K562 (cell line): ENCODE measurements around the gene CD244. TPM values are rescaled to one million over a fixed set of nuclear protein-coding genes. Genes with fewer than 3 reads are reported as not detected.

Experiments
- ATAC-seq: fragments of 200-7000 bp; cut with Tn5 transposase; 3 replicates; pipeline ENCODE4 v1.9.1; 2020; ENCODE audit warnings: moderate library complexity
- BruUV-seq: library from RNA; stranded (reverse); fragments of 400-500 nt; replicated peaks from 2 replicates; lab custom pipeline; 2021; lab: Mats Ljungman, UMichigan
- CTCF ChIA-PET: fragments of 300-600 bp; formaldehyde crosslinking; extraction: SDS; loops from one replicate; lab custom pipeline; 2021; ENCODE audit warnings: low intra/inter-chr PET ratio; lab: Yijun Ruan, JAX
- POLR2A ChIA-PET: fragments of 300-600, 350-650 bp; sonication (Branson Sonifier 250); formaldehyde crosslinking; extraction: SDS; loops from one replicate; lab custom pipeline; 2021; ENCODE audit warnings: antibody characterized with exemption, inconsistent platforms; lab: Yijun Ruan, JAX
- DNase-seq, 4 experiments: peaks; one replicate each; pipeline versions ENCODE4 v3.0.0 to v3.0.0-alpha.2; 2011 to 2018; ENCODE audit warnings: low spot score in 3 of 4, mixed read lengths in 3 of 4; ENCODE audit errors: extremely low read depth in 1 of 4
- FAIRE-seq: peaks from 2 replicates; lab custom pipeline; 2011; peaks lifted over from hg19 to GRCh38; lab: Jason Lieb, UNC
- H2AFZ ChIP-seq: 2 replicates; pipeline ENCODE4 v1.6.0; 2011; ENCODE audit warnings: low read depth, low read length, control low read depth, inconsistent platforms
- H3K27ac ChIP-seq: fragments of 200-600 bp; 3 replicates; pipeline ENCODE4 v1.8.0; 2011; ENCODE audit warnings: low read depth, mild to moderate bottlenecking, control low read depth, inconsistent platforms, low read length, moderate library complexity, mixed read lengths; ENCODE audit errors: extremely low read depth
- H3K27me3 ChIP-seq, 2 experiments: fragments of 300-600 bp in 1 of 2; 2 replicates in 1 of 2; 3 replicates in 1 of 2; pipeline versions ENCODE4 v1.6.0 to v1.8.0; 2011; ENCODE audit warnings: inconsistent platforms in 2 of 2, low read length in 2 of 2, mild to moderate bottlenecking in 1 of 2, mixed read lengths in 1 of 2, moderate library complexity in 1 of 2; ENCODE audit not compliant: control insufficient read depth in 2 of 2, insufficient read depth in 2 of 2
- H3K36me3 ChIP-seq: fragments of 300-600 bp; 3 replicates; pipeline ENCODE4 v1.8.0; 2011; ENCODE audit warnings: mild to moderate bottlenecking, low read length, inconsistent platforms; ENCODE audit not compliant: control insufficient read depth, insufficient read depth
- H3K4me1 ChIP-seq, 2 experiments: fragments of 200-600 bp in 1 of 2; replicated peaks in 1 of 2; 2 replicates in 1 of 2; 3 replicates in 1 of 2; pipeline versions ENCODE4 v1.5.1 to v1.8.0; 2011; ENCODE audit warnings: inconsistent platforms in 2 of 2, low read length in 2 of 2, mild to moderate bottlenecking in 1 of 2, mixed read lengths in 1 of 2, moderate library complexity in 1 of 2; ENCODE audit not compliant: control insufficient read depth in 2 of 2, insufficient read depth in 2 of 2
- H3K4me2 ChIP-seq: 2 replicates; pipeline ENCODE4 v1.6.1; 2011; ENCODE audit warnings: low read length, control low read depth, inconsistent platforms, mixed read lengths; ENCODE audit not compliant: insufficient read depth
- H3K4me3 ChIP-seq: fragments of 200-600 bp; sonication (generic), shearing (Covaris generic); 2 replicates; pipeline ENCODE4 v1.5.1; 2016; ENCODE audit warnings: control low read depth, inconsistent platforms
- H3K79me2 ChIP-seq: fragments of 200-600 bp; 3 replicates; pipeline ENCODE4 v1.8.0; 2011; ENCODE audit warnings: low read length, inconsistent platforms; ENCODE audit not compliant: control insufficient read depth, insufficient read depth
- H3K9ac ChIP-seq, 2 experiments: 2 replicates each; pipeline versions ENCODE4 v1.6.0 to v1.6.1; 2011; ENCODE audit warnings: low read depth in 2 of 2, low read length in 2 of 2, control low read depth in 1 of 2, inconsistent platforms in 1 of 2, mild to moderate bottlenecking in 1 of 2, mixed read lengths in 1 of 2; ENCODE audit not compliant: insufficient read depth in 1 of 2
- H3K9me1 ChIP-seq: one replicate; pipeline ENCODE4 v1.6.0; 2011; ENCODE audit warnings: inconsistent platforms, mild to moderate bottlenecking, low read length, moderate library complexity; ENCODE audit not compliant: control insufficient read depth, insufficient read depth
- H3K9me3 ChIP-seq: replicated peaks from 2 replicates; pipeline ENCODE4 v1.5.1; 2011; ENCODE audit warnings: low read depth, low read length, inconsistent platforms; ENCODE audit not compliant: control insufficient read depth, insufficient read depth
- H4K20me1 ChIP-seq: replicated peaks from 2 replicates; pipeline ENCODE4 v1.6.1; 2011; ENCODE audit warnings: low read length, inconsistent platforms, mixed read lengths; ENCODE audit not compliant: control insufficient read depth, insufficient read depth
- CEBPB ChIP-seq: fragments of 450-650 bp; IDR thresholded peaks from 2 replicates; pipeline ENCODE4 v1.6.1; 2016; ENCODE audit warnings: missing genetic modification characterization, missing compliant biosample characterization
- CEBPG ChIP-seq, 3 experiments: fragments of 200-800 bp in 1 of 3; sonication (Bioruptor generic) in 1 of 3; sonication (generic) in 1 of 3; formaldehyde crosslinking in 1 of 3; IDR thresholded peaks in 2 of 3; conservative IDR thresholded peaks in 1 of 3; 2 replicates each; pipeline versions ENCODE4 v1.6.1 to v1.8.0; 2016 to 2022; ENCODE audit warnings: missing compliant biosample characterization in 2 of 3, missing genetic modification characterization in 2 of 3, mild to moderate bottlenecking in 1 of 3, missing genetic modification reagents in 1 of 3
- FIP1L1 ChIP-seq: fragments of 200-400 bp; formaldehyde crosslinking; IDR thresholded peaks from 2 replicates; pipeline ENCODE4 v1.6.1; 2018; ENCODE audit warnings: mild to moderate bottlenecking, low read depth, low read length; ENCODE audit not compliant: poor library complexity, severe bottlenecking
- TARDBP ChIP-seq: fragments of 450-650 bp; IDR thresholded peaks from 2 replicates; pipeline ENCODE4 v1.6.1; 2016
- WGBS: fragments of 100-300 bp; shearing (Covaris generic); methylation state at CpG from one replicate; pipeline ENCODE4 v1.1.6; 2016; ENCODE audit warnings: low coverage, mixed read lengths; ENCODE audit not compliant: insufficient coverage; ENCODE audit errors: missing lambda C conversion rate; 5-methylcytosine and 5-hydroxymethylcytosine counted together
- in situ Hi-C: fragments of 300-500 bp; cut with MboI; formaldehyde crosslinking; loops from 4 replicates; pipeline ENCODE4 v1.15.0; 2018; ENCODE audit warnings: inconsistent platforms, mixed read lengths
- intact Hi-C: fragments of 100-400 bp; cut with micrococcal nuclease; formaldehyde crosslinking; loops from 2 replicates; pipeline ENCODE4 v1.14.2; 2022
- polyA plus RNA-seq, 8 experiments: library from polyadenylated mRNA; depleted of rRNA in 4 of 8; stranded (reverse) in 5 of 8; unstranded in 3 of 8; fragments of >200 nt; fragmentation: Nextera tagmentation in 2 of 8; fragmentation: Illumina TruSeq in 1 of 8; extraction: Ambion mirVana in 2 of 8; extraction: Trizol in 1 of 8; gene quantifications; 2 replicates each; pipeline versions ENCODE4 v1.2.1 to v1.2.3, GENCODE V29; 2011 to 2014; ENCODE audit warnings: inconsistent platforms in 1 of 8, missing spikeins in 1 of 8
- total RNA-seq, 7 experiments: library from RNA; depleted of rRNA in 6 of 7; stranded (reverse); fragments of >200 nt in 6 of 7; fragmentation: Illumina TruSeq in 2 of 7; extraction: Trizol in 2 of 7; gene quantifications; 2 replicates each; pipeline versions ENCODE4 v1.2.1 to v1.2.3, GENCODE V29; 2011 to 2021; ENCODE audit warnings: low replicate concordance in 1 of 7

The CD244 gene
- total and polyA plus RNA-seq, 9 of the 15 experiments (the other 6 are each of a cell fraction or from before 2014, with no cell fraction given): not detected

DNA sequence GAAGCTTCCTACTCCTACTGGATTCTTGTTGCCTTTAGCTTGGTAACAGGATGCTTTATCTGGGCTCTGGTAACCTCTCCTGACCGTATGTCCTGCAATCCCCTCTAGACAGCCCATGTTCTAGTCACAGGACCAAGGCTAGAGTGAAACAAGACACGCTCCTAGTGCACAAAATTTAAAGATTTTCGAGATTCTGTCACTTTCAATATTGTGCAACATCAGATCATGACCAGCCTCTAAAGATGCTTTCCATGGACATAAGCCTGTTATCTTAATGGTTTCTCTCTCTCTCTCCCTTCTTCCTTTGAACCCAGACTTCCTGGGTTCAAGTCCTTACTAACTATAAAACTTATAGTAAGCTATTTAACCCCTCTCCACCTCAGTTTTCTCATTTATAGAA lies 68.3 kb downstream of the CD244 start:
- BruUV-seq: no TSS peak
- CTCF ChIA-PET: no interaction called here
- TF ChIP-seq TARDBP: no peak
- TF ChIP-seq FIP1L1: no peak
- TF ChIP-seq CEBPG (CRISPR knock-in tag; IDR thresholded peaks at IDR 0.05): no peak
- TF ChIP-seq CEBPG (tag; conservative IDR thresholded peaks at IDR 0.05 in 1 of 2, IDR thresholded peaks at IDR 0.05 in 1 of 2): peak; percentile 37 to 70; a peak in 2 of 4 replicates
- TF ChIP-seq CEBPB (tag): 0 out of 2 replicates have a peak, but pooled peaks have one; percentile 41
- intact Hi-C loops (no loop called here), in situ Hi-C loops (no loop called here)
- no peaks in the 10 kb centered on the region for H3K9me3 ChIP-seq
- no peak overlapping the region for H3K9ac ChIP-seq
- H3K4me2 ChIP-seq: no peak overlapping the region
- no peak overlapping the region for H3K27ac ChIP-seq
- no peaks in the 10 kb centered on the region; a peak in 1 of 5 replicates for H3K4me1 ChIP-seq
- no peak overlapping the region for H3K4me3 ChIP-seq
- no peaks in the 10 kb centered on the region; the same call in 1 of the 2 replicates for H4K20me1 ChIP-seq
- DNase-seq (no peak), ATAC-seq (no peak), FAIRE-seq (no peak)
- H3K27me3 ChIP-seq: peaks cover 0 to 23% of the 10 kb centered on the region in 2 experiments; a peak in 3 of 5 replicates
- H3K79me2 ChIP-seq: no peaks in the 10 kb centered on the region
- H3K9me1 ChIP-seq: no peaks in the 10 kb centered on the region
- H3K36me3 ChIP-seq: no peaks in the 10 kb centered on the region
- POLR2A ChIA-PET: interaction anchor here (1.3 kb wide), 1 partner anchor 12 kb away, joined by 4 read pairs; no protein-coding TSS in a partner anchor
- H2AFZ ChIP-seq: no peak overlapping the region
- WGBS: 0% methylated on average over 3 of the region's 3 CpGs
